Colonic mucosa (tissue), 4 donors: ENCODE data around the gene MADD. TPM values are rescaled to one million over a fixed set of nuclear protein-coding genes. Genes with fewer than 3 reads are reported as not detected.

Experiments used
- DNase-seq: peaks from one replicate; pipeline ENCODE4 v3.0.0-alpha.2; 2020
- H3K27ac ChIP-seq: fragments of 200-600 bp; one replicate; pipeline ENCODE4 v1.8.0; 2021
- H3K27me3 ChIP-seq: fragments of 200-600 bp; one replicate; pipeline ENCODE4 v1.8.0; 2021
- H3K36me3 ChIP-seq: fragments of 200-600 bp; one replicate; pipeline ENCODE4 v1.8.0; 2021
- H3K4me1 ChIP-seq: fragments of 200-600 bp; one replicate; pipeline ENCODE4 v1.8.0; 2021; ENCODE audit warnings: mild to moderate bottlenecking
- H3K4me3 ChIP-seq: fragments of 200-600 bp; one replicate; pipeline ENCODE4 v1.8.0; 2021
- H3K9ac ChIP-seq, 2 donors: one replicate each; pipeline ENCODE4 v1.7.0; 2013; ENCODE audit warnings: control low read depth in 2 of 2, low read depth in 2 of 2, low read length in 2 of 2
- H3K9me3 ChIP-seq: fragments of 200-600 bp; one replicate; pipeline ENCODE4 v1.8.0; 2021
- intact Hi-C: fragments of 100-400 bp; cut with DNase I; formaldehyde crosslinking; loops from one replicate; pipeline ENCODE4 v1.14.1; 2022
- total RNA-seq, 2 donors: library from RNA; stranded (reverse); fragmentation: NEBNext Ultra II Directional in 1 of 2; extraction: Animal tissue kit (Norgen Biotek cat#: 25700) in 1 of 2; gene quantifications; one replicate each; pipeline ENCODE4 v1.2.1, GENCODE V29; 2021
- TF ChIP-seq, protein P1 (sequence below): fragments of 200-600 bp; IDR thresholded peaks from one replicate; pipeline ENCODE4 v1.8.0; 2022; ENCODE audit warnings: antibody characterized with exemption, mild to moderate bottlenecking
- donor health status: healthy.
- donor health status: DM: no; HTN: no; CAD: no.
- donor health status: DM: no; HTN: no; CAD: no.

The MADD gene
- total RNA-seq, 2 donors from 2014 or later = 35.5 to 45.9 TPM

DNA sequence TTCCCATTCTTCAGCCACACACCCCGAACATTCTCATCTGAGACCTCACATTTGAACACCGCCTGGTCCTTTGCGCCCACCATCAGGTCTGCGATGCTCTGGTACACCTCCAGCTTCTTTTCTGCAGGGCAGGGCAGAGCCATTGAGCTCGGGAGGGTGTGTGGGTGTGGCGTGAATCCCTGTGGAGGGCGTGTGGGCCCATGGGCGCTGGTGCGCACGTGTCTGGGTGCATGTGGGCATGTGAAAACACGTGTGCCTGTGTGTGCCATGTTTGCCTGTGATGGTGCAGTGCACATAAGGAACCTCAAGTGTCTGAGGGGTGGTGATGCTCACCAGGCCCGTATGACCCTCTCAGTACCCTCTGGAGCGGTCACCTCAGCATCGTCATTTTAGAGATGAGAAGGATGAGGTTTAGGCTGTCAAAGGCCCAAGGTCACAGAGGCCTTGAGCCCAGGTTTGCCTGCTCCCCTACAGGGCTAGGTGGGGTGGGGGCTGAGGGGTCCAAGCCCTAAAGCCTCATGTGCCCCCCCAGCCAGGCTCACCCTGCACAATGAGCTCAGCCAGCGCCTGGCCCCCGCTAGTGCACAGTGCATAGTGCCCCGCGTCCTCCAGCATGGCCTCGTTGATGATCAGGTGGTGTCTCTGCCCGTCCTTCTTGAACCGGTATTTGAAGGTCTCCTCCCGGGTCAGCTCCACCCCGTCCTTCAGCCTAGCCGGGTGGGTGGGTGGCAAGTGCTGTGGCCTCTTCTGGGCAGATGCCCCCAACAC, 72.3 kb downstream of the MADD start:
- TF ChIP-seq, protein P1, sequence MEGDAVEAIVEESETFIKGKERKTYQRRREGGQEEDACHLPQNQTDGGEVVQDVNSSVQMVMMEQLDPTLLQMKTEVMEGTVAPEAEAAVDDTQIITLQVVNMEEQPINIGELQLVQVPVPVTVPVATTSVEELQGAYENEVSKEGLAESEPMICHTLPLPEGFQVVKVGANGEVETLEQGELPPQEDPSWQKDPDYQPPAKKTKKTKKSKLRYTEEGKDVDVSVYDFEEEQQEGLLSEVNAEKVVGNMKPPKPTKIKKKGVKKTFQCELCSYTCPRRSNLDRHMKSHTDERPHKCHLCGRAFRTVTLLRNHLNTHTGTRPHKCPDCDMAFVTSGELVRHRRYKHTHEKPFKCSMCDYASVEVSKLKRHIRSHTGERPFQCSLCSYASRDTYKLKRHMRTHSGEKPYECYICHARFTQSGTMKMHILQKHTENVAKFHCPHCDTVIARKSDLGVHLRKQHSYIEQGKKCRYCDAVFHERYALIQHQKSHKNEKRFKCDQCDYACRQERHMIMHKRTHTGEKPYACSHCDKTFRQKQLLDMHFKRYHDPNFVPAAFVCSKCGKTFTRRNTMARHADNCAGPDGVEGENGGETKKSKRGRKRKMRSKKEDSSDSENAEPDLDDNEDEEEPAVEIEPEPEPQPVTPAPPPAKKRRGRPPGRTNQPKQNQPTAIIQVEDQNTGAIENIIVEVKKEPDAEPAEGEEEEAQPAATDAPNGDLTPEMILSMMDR = no peak
- no peak for DNase-seq
- Histone ChIP-seq H3K36me3 (no peaks in the 10 kb centered on the region), H3K4me1 (no peaks in the 10 kb centered on the region), H3K27me3 (no peaks in the 10 kb centered on the region), H3K9ac (no peak overlapping the region), H3K4me3 (no peak overlapping the region), H3K9me3 (no peaks in the 10 kb centered on the region), H3K27ac (no peak overlapping the region)
- intact Hi-C loops = no loop called here

- Histone ChIP-seq H3K36me3 (no peaks in the 10 kb centered on the region), H3K9ac (no peak overlapping the region), H3K9me3 (no peaks in the 10 kb centered on the region), H3K4me3 (no peak overlapping the region), H3K27ac (no peak overlapping the region), H3K27me3 (no peaks in the 10 kb centered on the region), H3K4me1 (no peaks in the 10 kb centered on the region)
- TF ChIP-seq, protein P1 = no peak
- DNase-seq = no peak
- intact Hi-C loops = no loop called here
Observed at GRCh38 chr11:47342854-47343253, 72.9 kb downstream of the MADD start.

DNA sequence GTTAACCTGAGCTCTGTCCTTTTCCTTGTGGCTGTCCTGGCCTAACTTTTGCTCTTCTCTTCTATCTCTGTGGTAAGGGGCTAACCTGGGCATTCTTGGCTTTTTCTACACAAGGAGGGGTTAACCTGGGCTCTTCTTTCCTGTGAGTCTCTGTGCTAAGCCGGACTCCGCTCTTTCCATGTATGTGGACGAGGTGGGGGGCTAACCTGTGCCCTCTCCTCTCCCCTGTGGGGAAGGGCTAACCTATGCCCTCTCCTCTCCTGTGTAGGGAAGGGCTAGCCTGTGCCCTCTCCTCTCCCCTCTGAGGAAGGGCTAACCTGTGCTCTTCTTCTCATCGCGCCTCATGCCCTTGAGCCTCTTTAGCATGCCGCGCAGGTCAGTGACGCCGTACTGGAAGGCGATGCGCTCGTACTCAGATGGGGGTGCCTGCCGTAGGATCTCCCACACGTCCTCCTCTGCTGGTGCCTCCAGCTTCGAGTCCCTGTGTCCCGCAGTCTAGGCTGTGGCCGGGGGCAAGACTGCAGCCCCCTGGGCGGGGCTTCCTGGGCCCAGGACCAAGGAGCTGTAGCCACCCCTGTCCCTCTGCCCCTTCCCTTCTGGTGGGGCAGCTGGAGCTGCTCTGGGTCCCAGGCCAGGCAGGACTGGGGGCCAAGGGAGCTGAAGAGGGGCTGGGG, 76.1 kb downstream of the MADD start:
- DNase-seq = no peak
- intact Hi-C loops = no loop called here
- H3K4me3 ChIP-seq = no peak overlapping the region

DNA sequence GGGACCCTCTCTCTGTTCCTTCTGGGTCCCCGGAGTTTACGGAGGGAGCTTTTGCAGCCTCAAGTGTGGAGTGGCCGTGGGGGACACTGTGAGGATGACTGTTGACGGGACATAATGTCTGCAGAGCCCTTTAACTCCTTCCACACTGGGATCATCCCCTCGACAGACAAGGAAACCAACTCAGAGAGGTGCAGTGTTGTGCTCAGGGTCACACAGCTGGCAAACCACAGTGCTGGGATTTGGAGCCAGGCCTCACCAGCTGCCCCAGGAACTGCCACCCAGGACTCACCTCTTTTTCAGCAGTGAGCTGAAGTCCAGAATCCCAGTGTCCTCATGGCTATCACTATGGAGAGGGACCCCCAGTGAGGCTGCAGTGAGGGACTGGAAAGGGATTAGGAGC, 77.2 kb downstream of the MADD start:
- intact Hi-C loops = no loop called here
- Histone ChIP-seq H3K9ac (no peak overlapping the region), H3K27ac (no peak overlapping the region)

More for the DNA sequence above, 76.1 kb downstream of the MADD start:
- Histone ChIP-seq H3K36me3 (no peaks in the 10 kb centered on the region), H3K9me3 (no peaks in the 10 kb centered on the region), H3K27ac (no peak overlapping the region), H3K27me3 (no peaks in the 10 kb centered on the region), H3K9ac (no peak overlapping the region), H3K4me1 (no peaks in the 10 kb centered on the region)
- TF ChIP-seq, protein P1 = no peak

GRCh38 chr11:47348131-47348802, 78.3 kb downstream of the MADD start:
- TF ChIP-seq, protein P1 = no peak
- no peak overlapping the region for H3K27ac ChIP-seq
- H3K9me3 ChIP-seq = no peaks in the 10 kb centered on the region
- no peaks in the 10 kb centered on the region for H3K4me1 ChIP-seq
- no peaks in the 10 kb centered on the region for H3K27me3 ChIP-seq
- H3K4me3 ChIP-seq = no peak overlapping the region
- intact Hi-C loops = no loop called here
- no peak overlapping the region for H3K9ac ChIP-seq
- DNase-seq = no peak
- H3K36me3 ChIP-seq = no peaks in the 10 kb centered on the region

More for the DNA sequence above, 77.2 kb downstream of the MADD start:
- Histone ChIP-seq H3K4me1 (no peaks in the 10 kb centered on the region), H3K9me3 (no peaks in the 10 kb centered on the region), H3K4me3 (no peak overlapping the region), H3K27me3 (no peaks in the 10 kb centered on the region), H3K36me3 (no peaks in the 10 kb centered on the region)
- TF ChIP-seq, protein P1 = no peak
- no peak for DNase-seq
